MM.1S (cell line): ENCODE measurements around the gene CNTRL.

Source experiments
- CTCF ChIP-seq: fragments of 300-600 bp; sonication (generic); IDR thresholded peaks from 2 replicates; pipeline ENCODE4 v1.5.1; 2016; ENCODE audit warnings: antibody characterized with exemption, low read length, mixed read lengths
- EZH2 ChIP-seq: fragments of 300-600 bp; sonication (generic); optimal IDR thresholded peaks from 2 replicates; pipeline ENCODE3; 2017; ENCODE audit warnings: low read depth, mild to moderate bottlenecking, antibody characterized with exemption, low read length, mixed read lengths

- TF ChIP-seq CTCF (no peak), EZH2 (no peak)
Measured at GRCh38 chr9:121214005-121214404, 139.2 kb downstream of the CNTRL start.
